H9 (cell line): ENCODE results near the gene TRUB1. TPM values are rescaled to one million over a fixed set of nuclear protein-coding genes. Genes with fewer than 3 reads are reported as not detected.

Experiments
- DNase-seq: peaks from one replicate; pipeline ENCODE4 v3.0.0-alpha.2; 2017
- H2AFZ ChIP-seq: one replicate; pipeline ENCODE4 v1.6.1; 2013; ENCODE audit warnings: mild to moderate bottlenecking, low read length, control low read depth, moderate library complexity
- H2AK5ac ChIP-seq: 2 replicates; pipeline ENCODE4 v1.6.1; 2013; ENCODE audit warnings: low read length, control low read depth, mixed read lengths; ENCODE audit not compliant: insufficient read length
- H2BK120ac ChIP-seq: one replicate; pipeline ENCODE4 v1.6.1; 2013; ENCODE audit warnings: low read depth, mild to moderate bottlenecking, low read length, control low read depth, inconsistent platforms; ENCODE audit not compliant: poor library complexity, severe bottlenecking
- H2BK12ac ChIP-seq: 2 replicates; pipeline ENCODE4 v1.6.1; 2013; ENCODE audit warnings: low read length, control low read depth, mixed read lengths, low read depth; ENCODE audit not compliant: insufficient read length
- H2BK15ac ChIP-seq: 2 replicates; pipeline ENCODE4 v1.6.1; 2013; ENCODE audit warnings: low read depth, low read length, control low read depth
- H2BK20ac ChIP-seq: one replicate; pipeline ENCODE4 v1.6.1; 2013; ENCODE audit warnings: low read depth, mild to moderate bottlenecking, low read length, control low read depth, inconsistent platforms; ENCODE audit not compliant: poor library complexity, severe bottlenecking
- H2BK5ac ChIP-seq: 2 replicates; pipeline ENCODE4 v1.6.1; 2013; ENCODE audit warnings: low read length, control low read depth, mixed read lengths; ENCODE audit not compliant: insufficient read length
- H3K14ac ChIP-seq: 2 replicates; pipeline ENCODE4 v1.6.1; 2013; ENCODE audit warnings: low read length, control low read depth; ENCODE audit not compliant: insufficient read depth
- H3K18ac ChIP-seq: 2 replicates; pipeline ENCODE4 v1.6.1; 2013; ENCODE audit warnings: low read depth, mild to moderate bottlenecking, mixed read lengths, low read length, control low read depth; ENCODE audit not compliant: insufficient read length
- H3K23ac ChIP-seq: 2 replicates; pipeline ENCODE4 v1.6.1; 2013; ENCODE audit warnings: low read length, control low read depth, mixed read lengths, low read depth; ENCODE audit not compliant: insufficient read length
- H3K23me2 ChIP-seq: 2 replicates; pipeline ENCODE4 v1.6.1; 2013; ENCODE audit warnings: low read depth, mild to moderate bottlenecking, mixed read lengths, low read length, control low read depth; ENCODE audit not compliant: insufficient read length, poor library complexity, severe bottlenecking
- H3K27ac ChIP-seq: 2 replicates; pipeline ENCODE4 v1.5.1; 2013; ENCODE audit warnings: low read length, control low read depth, mixed read lengths, low read depth; ENCODE audit not compliant: insufficient read length
- H3K27me3 ChIP-seq: 2 replicates; pipeline ENCODE4 v1.6.1; 2013; ENCODE audit warnings: low read length, control low read depth, inconsistent platforms; ENCODE audit not compliant: insufficient read depth
- H3K4ac ChIP-seq: 2 replicates; pipeline ENCODE4 v1.6.1; 2013; ENCODE audit warnings: low read depth, mild to moderate bottlenecking, control low read depth, inconsistent platforms, low read length, moderate library complexity
- H3K4me1 ChIP-seq: 2 replicates; pipeline ENCODE4 v1.6.1; 2013; ENCODE audit warnings: low read length, control low read depth, inconsistent platforms; ENCODE audit not compliant: insufficient read depth
- H3K4me2 ChIP-seq: 2 replicates; pipeline ENCODE4 v1.6.1; 2013; ENCODE audit warnings: low read length, control low read depth, mixed read lengths; ENCODE audit not compliant: insufficient read length, insufficient read depth
- H3K56ac ChIP-seq: 2 replicates; pipeline ENCODE4 v1.6.1; 2013; ENCODE audit warnings: low read depth, mild to moderate bottlenecking, mixed read lengths, low read length, control low read depth; ENCODE audit not compliant: insufficient read length
- H3K79me1 ChIP-seq: 2 replicates; pipeline ENCODE4 v1.6.1; 2013; ENCODE audit warnings: low read depth, mild to moderate bottlenecking, moderate library complexity, low read length, control low read depth, inconsistent platforms; ENCODE audit not compliant: insufficient read depth, poor library complexity, severe bottlenecking
- H3K79me2 ChIP-seq: 2 replicates; pipeline ENCODE4 v1.6.1; 2013; ENCODE audit warnings: low read length, control low read depth, inconsistent platforms; ENCODE audit not compliant: insufficient read depth
- H3K9ac ChIP-seq: 2 replicates; pipeline ENCODE4 v1.6.1; 2013; ENCODE audit warnings: low read length, control low read depth, mixed read lengths; ENCODE audit not compliant: insufficient read length; ENCODE audit errors: extremely low read depth
- H3K9me3 ChIP-seq: one replicate; pipeline ENCODE4 v1.6.1; 2013; ENCODE audit warnings: low read depth, low read length, inconsistent platforms; ENCODE audit not compliant: control insufficient read depth
- H3T11ph ChIP-seq: one replicate; pipeline ENCODE4 v1.6.1; 2013; ENCODE audit warnings: mild to moderate bottlenecking, low read length, control low read depth, inconsistent platforms
- H4K20me1 ChIP-seq: one replicate; pipeline ENCODE4 v1.6.1; 2013; ENCODE audit not compliant: control insufficient read depth, insufficient read length, insufficient read depth
- H4K5ac ChIP-seq: 2 replicates; pipeline ENCODE4 v1.6.1; 2013; ENCODE audit warnings: low read depth, mild to moderate bottlenecking, mixed read lengths, low read length, control low read depth; ENCODE audit not compliant: insufficient read length
- H4K8ac ChIP-seq: replicated peaks from 2 replicates; pipeline ENCODE4 v1.6.1; 2013; ENCODE audit warnings: low read length, control low read depth, mixed read lengths, low read depth; ENCODE audit not compliant: insufficient read length
- H4K91ac ChIP-seq: 2 replicates; pipeline ENCODE4 v1.6.1; 2013; ENCODE audit warnings: low read depth, mild to moderate bottlenecking, moderate library complexity, mixed read lengths, low read length, control low read depth; ENCODE audit not compliant: insufficient read length
- H3K27ac Mint-ChIP-seq, 3 experiments: 2 replicates in 2 of 3; 3 replicates in 1 of 3; pipeline ENCODE4 v1.8.0; 2020 to 2021; ENCODE audit warnings: mixed read lengths in 3 of 3, mild to moderate bottlenecking in 1 of 3, moderate library complexity in 1 of 3
- H3K27me3 Mint-ChIP-seq: 2 replicates; pipeline ENCODE4 v1.8.0; 2021; ENCODE audit warnings: low read depth, mild to moderate bottlenecking, moderate library complexity, mixed read lengths
- H3K36me3 Mint-ChIP-seq, 3 experiments: 2 replicates in 2 of 3; 3 replicates in 1 of 3; pipeline ENCODE4 v1.8.0; 2020 to 2021; ENCODE audit warnings: low read depth in 3 of 3, mixed read lengths in 3 of 3; ENCODE audit not compliant: insufficient read depth in 1 of 3
- H3K4me1 Mint-ChIP-seq, 2 experiments: 2 replicates each; pipeline ENCODE4 v1.8.0; 2020; ENCODE audit warnings: mixed read lengths in 2 of 2
- H3K4me3 Mint-ChIP-seq, 2 experiments: 2 replicates in 1 of 2; 3 replicates in 1 of 2; pipeline ENCODE4 v1.8.0; 2020 to 2021; ENCODE audit warnings: mild to moderate bottlenecking in 2 of 2, mixed read lengths in 2 of 2, moderate library complexity in 1 of 2
- H3K9me3 Mint-ChIP-seq, 2 experiments: 2 replicates in 1 of 2; 3 replicates in 1 of 2; pipeline ENCODE4 v1.8.0; 2020; ENCODE audit warnings: mild to moderate bottlenecking in 2 of 2, mixed read lengths in 2 of 2, moderate library complexity in 1 of 2
- WGBS: extraction: QIAGEN DNeasy Blood & Tissue Kit; methylation state at CpG from one replicate; pipeline ENCODE4 v1.1.7; 2013; ENCODE audit warnings: missing lambda C conversion rate, low lambda C conversion rate, mixed read lengths; ENCODE audit not compliant: insufficient read length; ENCODE audit errors: extremely low coverage; 5-methylcytosine and 5-hydroxymethylcytosine counted together
- total RNA-seq: library from RNA; stranded (reverse); gene quantifications from 2 replicates; pipeline ENCODE4 v1.2.1, GENCODE V29; 2021
- TF ChIP-seq, protein P1 (sequence below): fragments of 200-600 bp; sonication (generic); conservative IDR thresholded peaks from 3 replicates; pipeline ENCODE4 v1.8.0; 2021; ENCODE audit warnings: antibody characterized with exemption, mild to moderate bottlenecking

The TRUB1 gene
- total RNA-seq, 1 experiment from 2014 or later: 20.6 TPM

DNA sequence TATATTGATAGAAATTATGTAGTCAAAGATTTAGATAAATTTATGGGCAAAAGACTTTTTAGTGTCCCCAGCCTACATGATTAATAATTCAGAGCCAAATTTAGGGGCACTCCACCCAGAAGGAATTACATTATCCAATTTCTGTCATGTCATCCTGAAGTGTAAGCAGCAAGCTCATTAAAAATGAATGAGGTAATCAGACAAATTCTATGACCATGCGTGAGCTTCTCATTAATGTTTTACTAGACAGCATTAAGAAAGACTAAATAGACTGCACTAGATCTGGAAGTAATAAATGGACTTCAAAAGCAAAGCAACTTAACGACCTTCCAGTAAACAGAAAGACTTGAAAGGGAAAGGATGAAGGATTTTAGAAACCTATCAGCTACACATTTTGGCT is 22.7 kb upstream of the TRUB1 start:
- Histone ChIP-seq H3K4ac (no peak overlapping the region), H3K56ac (no peak overlapping the region), H2BK12ac (no peak overlapping the region), H3K23ac (no peak overlapping the region), H2BK20ac (no peak overlapping the region), H2BK15ac (no peak overlapping the region), H2AK5ac (no peak overlapping the region), H2AFZ (no peak overlapping the region), H3K9me3 (no peaks in the 10 kb centered on the region), H3K27ac (no peak overlapping the region), H3K18ac (no peak overlapping the region), H3K23me2 (no peaks in the 10 kb centered on the region), H4K91ac (no peak overlapping the region), H4K20me1 (no peaks in the 10 kb centered on the region), H3K79me1 (no peaks in the 10 kb centered on the region), H3K79me2 (no peaks in the 10 kb centered on the region), H3T11ph (no peak overlapping the region), H4K5ac (no peak overlapping the region), H4K8ac (no peak overlapping the region), H3K27me3 (no peaks in the 10 kb centered on the region), H3K9ac (no peak overlapping the region), H2BK120ac (no peak overlapping the region), H3K14ac (no peak overlapping the region), H3K4me2 (no peak overlapping the region), H3K4me1 (no peaks in the 10 kb centered on the region; the same call in 1 of the 2 replicates), H2BK5ac (no peak overlapping the region)
- peaks cover 30 to 31% of the 10 kb centered on the region in 2 experiments for H3K4me1 Mint-ChIP-seq
- peaks cover 3% of the 10 kb centered on the region; the same call in 1 of the 2 replicates for H3K27me3 Mint-ChIP-seq
- H3K36me3 Mint-ChIP-seq: peaks cover 0 to 7% (median 5%) of the 10 kb centered on the region in 3 experiments; a peak in 3 of 7 replicates
- TF ChIP-seq, protein P1, sequence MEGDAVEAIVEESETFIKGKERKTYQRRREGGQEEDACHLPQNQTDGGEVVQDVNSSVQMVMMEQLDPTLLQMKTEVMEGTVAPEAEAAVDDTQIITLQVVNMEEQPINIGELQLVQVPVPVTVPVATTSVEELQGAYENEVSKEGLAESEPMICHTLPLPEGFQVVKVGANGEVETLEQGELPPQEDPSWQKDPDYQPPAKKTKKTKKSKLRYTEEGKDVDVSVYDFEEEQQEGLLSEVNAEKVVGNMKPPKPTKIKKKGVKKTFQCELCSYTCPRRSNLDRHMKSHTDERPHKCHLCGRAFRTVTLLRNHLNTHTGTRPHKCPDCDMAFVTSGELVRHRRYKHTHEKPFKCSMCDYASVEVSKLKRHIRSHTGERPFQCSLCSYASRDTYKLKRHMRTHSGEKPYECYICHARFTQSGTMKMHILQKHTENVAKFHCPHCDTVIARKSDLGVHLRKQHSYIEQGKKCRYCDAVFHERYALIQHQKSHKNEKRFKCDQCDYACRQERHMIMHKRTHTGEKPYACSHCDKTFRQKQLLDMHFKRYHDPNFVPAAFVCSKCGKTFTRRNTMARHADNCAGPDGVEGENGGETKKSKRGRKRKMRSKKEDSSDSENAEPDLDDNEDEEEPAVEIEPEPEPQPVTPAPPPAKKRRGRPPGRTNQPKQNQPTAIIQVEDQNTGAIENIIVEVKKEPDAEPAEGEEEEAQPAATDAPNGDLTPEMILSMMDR: no peak
- no peak for DNase-seq
- no peak overlapping the region for H3K27ac Mint-ChIP-seq
- no peak overlapping the region for H3K4me3 Mint-ChIP-seq
- WGBS: no CpG with 5 or more reads among the region's 2 CpGs
- H3K9me3 Mint-ChIP-seq: peaks cover 0 to 8% of the 10 kb centered on the region in 2 experiments; a peak in 1 of 5 replicates
